Measurements from ENCODE around the gene MUC2.

MUC2 gene

GRCh38 chr11:1036931-1037330 is 37.7 kb upstream of the MUC2 start:
- no peak for DNase-seq (ENCODE audit: low spot score)

- DNase-seq (ENCODE audit: low spot score), result no peak
Observed at GRCh38 chr11:1037506-1038055, 37.1 kb upstream of the MUC2 start.

- DNase-seq (ENCODE audit: low spot score), result no peak
Observed at GRCh38 chr11:1038361-1038760, 36.3 kb upstream of the MUC2 start.

GRCh38 chr11:1038921-1039320 is 35.8 kb upstream of the MUC2 start:
- no peak for DNase-seq (ENCODE audit: low spot score)

- no peak for DNase-seq (ENCODE audit: low spot score)
Observed at GRCh38 chr11:1039481-1040427, 34.9 kb upstream of the MUC2 start.

- no peak for DNase-seq (ENCODE audit: low spot score)
Observed at GRCh38 chr11:1040428-1041148, 34.1 kb upstream of the MUC2 start.

GRCh38 chr11:1041149-1041467 is 33.6 kb upstream of the MUC2 start:
- DNase-seq (ENCODE audit: low spot score), result no peak

GRCh38 chr11:1041471-1041870 is 33.2 kb upstream of the MUC2 start:
- no peak for DNase-seq (ENCODE audit: low spot score)

GRCh38 chr11:1041936-1042608 is 32.6 kb upstream of the MUC2 start:
- DNase-seq (ENCODE audit: low spot score), result no peak

- DNase-seq (ENCODE audit: low spot score), result no peak
Observed at GRCh38 chr11:1042626-1043562, 31.8 kb upstream of the MUC2 start.

- DNase-seq (ENCODE audit: low spot score), result no peak
Observed at GRCh38 chr11:1043563-1044096, 31.0 kb upstream of the MUC2 start.

GRCh38 chr11:1044160-1044559 is 30.5 kb upstream of the MUC2 start:
- DNase-seq (ENCODE audit: low spot score), result no peak

GRCh38 chr11:1047595-1048156 is 27.0 kb upstream of the MUC2 start:
- no peak for DNase-seq (ENCODE audit: low spot score)

- no peak for DNase-seq (ENCODE audit: low spot score)
Observed at GRCh38 chr11:1048375-1049070, 26.2 kb upstream of the MUC2 start.

- no peak for DNase-seq (ENCODE audit: low spot score)
Observed at GRCh38 chr11:1049071-1049405, 25.6 kb upstream of the MUC2 start.

GRCh38 chr11:1049431-1049891 is 25.2 kb upstream of the MUC2 start:
- DNase-seq (ENCODE audit: low spot score), result no peak

GRCh38 chr11:1049911-1050580 is 24.6 kb upstream of the MUC2 start:
- no peak for DNase-seq (ENCODE audit: low spot score)

GRCh38 chr11:1050581-1051355 is 23.9 kb upstream of the MUC2 start:
- DNase-seq (ENCODE audit: low spot score), result peak; percentile 86

Measured in AG08395 (cell line).